CD8-positive, alpha-beta memory T cell (primary cell): ENCODE measurements around the gene PRSS2. TPM values are rescaled to one million over a fixed set of nuclear protein-coding genes. Genes with fewer than 3 reads are reported as not detected.

Source experiments
- CTCF ChIA-PET: fragments of 350-600 bp; sonication (Branson Sonifier 250); formaldehyde crosslinking; loops from one replicate; lab custom pipeline; 2021; ENCODE audit warnings: antibody characterized with exemption; lab: Charles Lee
- POLR2A ChIA-PET: fragments of 350-600 bp; sonication (Branson Sonifier 250); formaldehyde crosslinking; loops from one replicate; lab custom pipeline; 2021; ENCODE audit warnings: antibody characterized with exemption; lab: Charles Lee
- DNase-seq, 5 donors: peaks; one replicate each; pipeline versions ENCODE4 v3.0.0 to v3.0.0-alpha.2; 2020 to 2022; ENCODE audit warnings: mixed read lengths in 1 of 5
- H3K27ac ChIP-seq: one replicate; pipeline ENCODE4 v1.7.0; 2013; ENCODE audit warnings: low read depth, mild to moderate bottlenecking, low read length, moderate library complexity
- H3K27me3 ChIP-seq: 2 replicates; pipeline ENCODE4 v1.7.0; 2013; ENCODE audit warnings: low read length, mild to moderate bottlenecking; ENCODE audit not compliant: insufficient read depth, poor library complexity, severe bottlenecking
- H3K36me3 ChIP-seq: 2 replicates; pipeline ENCODE4 v1.7.0; 2013; ENCODE audit warnings: mild to moderate bottlenecking, low read length, moderate library complexity; ENCODE audit not compliant: insufficient read depth
- H3K4me1 ChIP-seq: 2 replicates; pipeline ENCODE4 v1.7.0; 2013; ENCODE audit warnings: mild to moderate bottlenecking, low read length, moderate library complexity; ENCODE audit not compliant: insufficient read depth
- H3K4me3 ChIP-seq: 2 replicates; pipeline ENCODE4 v1.7.0; 2013; ENCODE audit warnings: mild to moderate bottlenecking, low read length
- H3K9me3 ChIP-seq: 2 replicates; pipeline ENCODE4 v1.7.0; 2013; ENCODE audit warnings: mild to moderate bottlenecking, low read length
- H3K27ac Mint-ChIP-seq, 8 donors: one replicate each; pipeline ENCODE4 v1.8.0; 2020 to 2021; ENCODE audit warnings: mixed read lengths in 8 of 8, mild to moderate bottlenecking in 6 of 8, inconsistent platforms in 3 of 8, moderate library complexity in 3 of 8
- H3K27me3 Mint-ChIP-seq, 2 donors: one replicate each; pipeline ENCODE4 v1.8.0; 2020 to 2021; ENCODE audit warnings: mixed read lengths in 2 of 2, mild to moderate bottlenecking in 1 of 2, moderate library complexity in 1 of 2
- H3K36me3 Mint-ChIP-seq, 3 donors: one replicate each; pipeline ENCODE4 v1.8.0; 2020 to 2021; ENCODE audit warnings: mixed read lengths in 3 of 3, inconsistent platforms in 1 of 3, mild to moderate bottlenecking in 1 of 3
- H3K4me1 Mint-ChIP-seq, 3 donors: one replicate each; pipeline ENCODE4 v1.8.0; 2020 to 2021; ENCODE audit warnings: mixed read lengths in 3 of 3, inconsistent platforms in 1 of 3, mild to moderate bottlenecking in 1 of 3
- H3K4me3 Mint-ChIP-seq, 7 donors: one replicate each; pipeline ENCODE4 v1.8.0; 2020 to 2021; ENCODE audit warnings: mixed read lengths in 7 of 7, mild to moderate bottlenecking in 6 of 7, moderate library complexity in 4 of 7, inconsistent platforms in 2 of 7
- H3K9me3 Mint-ChIP-seq, 5 donors: one replicate each; pipeline ENCODE4 v1.8.0; 2020 to 2022; ENCODE audit warnings: mixed read lengths in 5 of 5, mild to moderate bottlenecking in 3 of 5, moderate library complexity in 2 of 5, inconsistent platforms in 1 of 5
- polyA plus RNA-seq: library from polyadenylated mRNA; unstranded; fragments of 300-500 nt; fragmentation: Illumina TruSeq; gene quantifications from one replicate; pipeline ENCODE4 v1.2.3, GENCODE V29; 2021
- total RNA-seq, 2 experiments: library from RNA; stranded (reverse); gene quantifications; one replicate each; pipeline ENCODE4 v1.2.3, GENCODE V29; 2021

The PRSS2 gene
- total and polyA plus RNA-seq, 3 experiments from 2014 or later: not detected

DNA sequence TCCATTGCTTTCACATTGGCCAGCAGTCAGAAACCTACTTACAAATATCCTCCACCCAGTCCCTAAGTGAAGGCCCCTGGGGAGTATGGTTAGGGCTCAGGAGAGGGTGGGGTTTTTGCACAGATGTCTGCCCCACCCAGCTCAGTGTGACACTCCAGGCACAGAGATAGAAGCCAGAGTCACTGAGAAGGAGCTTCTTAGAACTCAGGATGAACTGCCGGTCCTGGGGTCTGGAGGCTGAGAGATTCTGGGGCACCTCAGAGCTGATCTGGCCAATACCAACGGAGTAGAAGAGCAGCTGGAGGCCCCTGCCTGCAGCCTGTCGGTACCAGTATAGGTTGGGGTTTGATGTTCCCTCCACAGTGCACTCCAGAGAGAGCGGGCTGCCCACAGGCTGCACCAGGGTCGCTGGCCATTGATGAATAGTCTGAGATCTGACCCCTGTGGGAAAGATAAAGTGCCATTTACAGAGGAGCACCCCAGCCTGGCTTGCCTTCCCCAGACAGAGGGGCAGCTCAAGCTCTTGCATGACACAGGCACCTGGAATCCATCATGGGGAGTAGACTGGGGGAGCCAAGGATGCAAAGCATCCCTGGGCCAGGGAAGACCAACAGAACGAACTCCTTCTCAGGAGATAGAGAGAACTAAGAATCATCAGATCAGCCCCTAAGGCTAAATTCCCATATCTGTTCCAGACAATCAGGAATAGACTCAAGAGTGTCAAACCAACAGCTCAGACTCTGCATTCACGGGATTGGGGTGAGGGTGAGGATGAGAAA is 41.9 kb downstream of the PRSS2 start:
- Mint-ChIP-seq H3K27me3 (peaks cover 12 to 17% of the 10 kb centered on the region in 2 donors), H3K36me3 (peaks cover 0 to 3% (median 0%) of the 10 kb centered on the region in 3 donors), H3K9me3 (no peaks in the 10 kb centered on the region), H3K27ac (peak overlapping the region in 6 of 8 donors; percentile 2 to 100 (median 92)), H3K4me1 (peaks cover 46 to 64% (median 58%) of the 10 kb centered on the region in 3 donors), H3K4me3 (peak overlapping the region in 5 of 7 donors; percentile 33 to 51 (median 48))
- POLR2A ChIA-PET: interaction anchor here (0.7 to 13.3 kb wide), 4 partner anchors 8 to 492 kb away, joined by 3 to 1213 read pairs (median 4); no protein-coding TSS in a partner anchor
- no peak overlapping the region for H3K27ac ChIP-seq
- H3K36me3 ChIP-seq: no peaks in the 10 kb centered on the region
- H3K27me3 ChIP-seq: no peaks in the 10 kb centered on the region
- DNase-seq: no peak
- H3K9me3 ChIP-seq: no peaks in the 10 kb centered on the region
- peaks cover 60% of the 10 kb centered on the region for H3K4me1 ChIP-seq
- no peak overlapping the region for H3K4me3 ChIP-seq
- CTCF ChIA-PET: interaction anchor here (0.9 to 15.2 kb wide), 22 partner anchors 7 to 514 kb away, joined by 3 to 508 read pairs (median 5); no protein-coding TSS in a partner anchor

DNA sequence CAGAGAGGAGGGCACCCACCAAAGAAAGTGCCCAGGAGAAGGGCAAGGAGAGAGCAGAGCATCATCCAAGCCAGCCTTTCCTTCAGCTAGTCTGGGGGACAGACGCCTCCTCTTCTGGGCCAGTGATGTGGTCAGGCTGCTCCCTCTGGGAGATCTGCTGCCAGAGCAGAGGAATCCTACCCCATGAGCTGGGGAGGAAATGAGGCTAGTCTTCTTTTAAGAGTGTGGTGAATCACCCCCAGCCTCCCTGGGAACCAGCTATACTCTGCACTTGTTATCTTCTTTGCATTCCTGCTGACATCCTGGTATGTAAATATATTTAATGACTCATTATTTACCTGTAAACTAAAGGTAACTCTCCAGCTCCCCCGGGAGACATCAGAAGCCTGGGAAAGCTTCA is 42.5 kb downstream of the PRSS2 start:
- peak in 1 of 5 donors; percentile 43 for DNase-seq
- Histone ChIP-seq H3K9me3 (no peaks in the 10 kb centered on the region), H3K27me3 (no peaks in the 10 kb centered on the region), H3K4me3 (no peak overlapping the region), H3K36me3 (no peaks in the 10 kb centered on the region), H3K4me1 (peaks cover 54% of the 10 kb centered on the region), H3K27ac (no peak overlapping the region)
- Mint-ChIP-seq H3K27me3 (peaks cover 12 to 23% of the 10 kb centered on the region in 2 donors), H3K36me3 (peaks cover 0 to 3% (median 0%) of the 10 kb centered on the region in 3 donors), H3K4me3 (peak overlapping the region in 6 of 7 donors; percentile 33 to 70 (median 48)), H3K9me3 (no peaks in the 10 kb centered on the region), H3K27ac (peak overlapping the region in 5 of 8 donors; percentile 25 to 90 (median 73)), H3K4me1 (peaks cover 40 to 58% (median 52%) of the 10 kb centered on the region in 3 donors)
- ChIA-PET CTCF (interaction anchor here (0.9 to 15.2 kb wide), 12 partner anchors 22 to 514 kb away, joined by 3 to 508 read pairs (median 4); no protein-coding TSS in a partner anchor), POLR2A (interaction anchor here (1.2 to 13.3 kb wide), 3 partner anchors 9 to 181 kb away, joined by 5 to 1213 read pairs (median 20); no protein-coding TSS in a partner anchor)

DNA sequence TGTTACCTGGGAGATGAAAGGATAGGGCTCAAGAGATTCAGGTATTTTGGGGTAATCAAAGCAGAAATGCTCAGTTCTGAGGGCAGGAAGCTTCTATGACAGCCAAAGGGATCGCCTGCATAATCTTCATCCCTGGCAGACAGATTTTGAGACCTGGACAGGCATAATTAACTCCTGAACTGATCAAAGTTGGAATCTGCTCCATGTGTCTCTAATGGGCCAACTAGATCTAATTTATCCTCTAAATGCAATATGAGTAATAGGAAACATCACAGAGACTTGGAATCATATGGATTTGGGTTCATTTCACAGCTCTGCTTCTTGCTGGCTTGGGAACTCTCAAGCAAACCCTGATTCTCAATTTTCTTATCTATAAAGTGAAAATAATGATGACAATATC is 42.9 kb downstream of the PRSS2 start:
- no peaks in the 10 kb centered on the region for H3K36me3 ChIP-seq
- peaks cover 35 to 53% (median 47%) of the 10 kb centered on the region in 3 donors for H3K4me1 Mint-ChIP-seq
- peak overlapping the region in 4 of 7 donors; percentile 33 to 70 (median 50) for H3K4me3 Mint-ChIP-seq
- H3K27me3 ChIP-seq: no peaks in the 10 kb centered on the region
- POLR2A ChIA-PET: interaction anchor here (1.2 to 13.3 kb wide), 3 partner anchors 9 to 182 kb away, joined by 5 to 1213 read pairs (median 20); no protein-coding TSS in a partner anchor
- no peak for DNase-seq
- H3K36me3 Mint-ChIP-seq: peaks cover 0 to 3% (median 0%) of the 10 kb centered on the region in 3 donors
- H3K27ac Mint-ChIP-seq: peak overlapping the region in 5 of 8 donors; percentile 6 to 90 (median 25)
- peaks cover 50% of the 10 kb centered on the region for H3K4me1 ChIP-seq
- CTCF ChIA-PET: interaction anchor here (0.9 to 15.2 kb wide), 11 partner anchors 22 to 515 kb away, joined by 3 to 508 read pairs (median 5); no protein-coding TSS in a partner anchor
- no peak overlapping the region for H3K4me3 ChIP-seq
- no peak overlapping the region for H3K27ac ChIP-seq
- no peaks in the 10 kb centered on the region for H3K9me3 Mint-ChIP-seq
- H3K9me3 ChIP-seq: no peaks in the 10 kb centered on the region
- peaks cover 13 to 25% of the 10 kb centered on the region in 2 donors for H3K27me3 Mint-ChIP-seq

DNA sequence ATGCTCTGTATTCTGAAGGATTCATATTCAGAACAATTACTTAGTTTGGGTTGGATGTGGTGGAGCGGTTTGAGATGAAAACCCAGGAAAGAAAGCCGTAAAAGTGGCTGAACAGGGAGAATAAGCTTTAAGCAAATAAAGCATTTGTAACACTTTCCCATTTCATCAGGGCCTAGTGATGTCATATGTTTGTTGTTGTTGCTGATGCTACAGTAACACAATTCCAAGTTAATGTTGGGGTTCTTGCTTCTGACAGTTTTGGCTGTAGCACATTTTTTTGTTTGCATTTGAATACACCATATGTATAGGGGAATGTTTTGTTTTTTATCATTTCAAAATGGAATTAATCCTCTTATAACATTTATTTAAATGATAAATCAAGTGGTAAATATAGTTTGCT is 43.7 kb downstream of the PRSS2 start:
- Mint-ChIP-seq H3K36me3 (peaks cover 0 to 3% (median 0%) of the 10 kb centered on the region in 3 donors), H3K27me3 (peaks cover 11 to 32% of the 10 kb centered on the region in 2 donors), H3K4me3 (peak overlapping the region in 3 of 7 donors; percentile 0 to 14 (median 6)), H3K9me3 (no peaks in the 10 kb centered on the region), H3K27ac (peak overlapping the region in 2 of 8 donors; percentile 43 to 55), H3K4me1 (peaks cover 29 to 47% (median 41%) of the 10 kb centered on the region in 3 donors)
- CTCF ChIA-PET: interaction anchor here (0.6 to 15.2 kb wide), 6 partner anchors 23 to 215 kb away, joined by 3 to 508 read pairs (median 5); no protein-coding TSS in a partner anchor
- no peaks in the 10 kb centered on the region for H3K27me3 ChIP-seq
- no peak overlapping the region for H3K27ac ChIP-seq
- DNase-seq: no peak
- H3K4me3 ChIP-seq: no peak overlapping the region
- POLR2A ChIA-PET: interaction anchor here (0.6 to 13.3 kb wide), 4 partner anchors 22 to 566 kb away, joined by 3 to 1213 read pairs (median 12); no protein-coding TSS in a partner anchor
- no peaks in the 10 kb centered on the region for H3K36me3 ChIP-seq
- peaks cover 45% of the 10 kb centered on the region for H3K4me1 ChIP-seq
- no peaks in the 10 kb centered on the region for H3K9me3 ChIP-seq

DNA sequence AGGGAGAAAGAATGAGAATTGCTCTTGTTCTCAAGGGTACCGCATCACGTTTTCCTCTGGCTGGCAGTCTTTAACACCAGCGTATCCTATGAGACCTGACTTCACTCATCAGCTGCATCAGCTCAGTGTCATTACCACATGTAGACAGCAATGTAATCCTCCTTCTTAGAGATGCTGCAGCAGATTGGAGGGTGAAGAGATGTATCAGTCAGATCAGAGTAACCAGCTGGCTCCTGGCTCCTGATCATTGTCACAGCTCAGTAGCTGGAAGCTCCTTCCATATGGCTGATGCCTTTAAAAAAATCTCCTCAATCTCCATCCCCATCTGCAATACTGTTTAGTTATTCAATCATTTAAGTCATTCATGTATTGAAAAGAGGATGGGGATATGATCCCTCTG is 44.4 kb downstream of the PRSS2 start:
- Mint-ChIP-seq H3K9me3 (no peaks in the 10 kb centered on the region), H3K27me3 (peaks cover 11 to 39% of the 10 kb centered on the region in 2 donors), H3K4me1 (peaks cover 22 to 40% (median 34%) of the 10 kb centered on the region in 3 donors), H3K4me3 (peak overlapping the region in 3 of 7 donors; percentile 6 to 42 (median 20)), H3K36me3 (peaks cover 0 to 3% (median 0%) of the 10 kb centered on the region in 3 donors), H3K27ac (peak overlapping the region in 2 of 8 donors; percentile 18 to 51)
- Histone ChIP-seq H3K36me3 (no peaks in the 10 kb centered on the region), H3K27ac (no peak overlapping the region), H3K4me1 (peaks cover 38% of the 10 kb centered on the region), H3K27me3 (no peaks in the 10 kb centered on the region), H3K9me3 (no peaks in the 10 kb centered on the region), H3K4me3 (no peak overlapping the region)
- ChIA-PET CTCF (interaction anchor here (1.0 to 15.2 kb wide), 5 partner anchors 13 to 211 kb away, joined by 3 to 508 read pairs (median 3); no protein-coding TSS in a partner anchor), POLR2A (interaction anchor here (13.3 kb wide), 1 partner anchor 23 kb away, joined by 1213 read pairs; no protein-coding TSS in a partner anchor)
- no peak for DNase-seq

DNA sequence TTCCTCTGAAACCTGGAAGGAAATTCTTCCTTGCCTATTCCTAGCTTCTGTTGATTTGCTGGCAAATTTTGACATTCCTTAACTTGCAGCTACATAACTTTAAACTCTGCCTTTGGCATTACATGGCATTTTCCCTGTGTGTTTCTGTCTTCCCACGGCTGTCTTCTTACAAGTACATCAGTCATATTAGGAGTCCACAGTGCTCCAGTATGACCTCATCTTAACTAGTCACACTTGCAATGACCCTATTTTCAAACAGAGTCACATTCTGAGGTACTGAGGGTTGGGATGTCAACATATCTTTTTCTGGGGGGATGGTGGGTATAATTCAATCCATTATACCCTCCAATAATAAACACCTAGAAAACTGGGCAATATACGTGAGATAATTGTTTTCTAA is 46.7 kb downstream of the PRSS2 start:
- no peaks in the 10 kb centered on the region for H3K9me3 ChIP-seq
- peaks cover 0 to 4% (median 4%) of the 10 kb centered on the region in 3 donors for H3K36me3 Mint-ChIP-seq
- peaks cover 3 to 6% (median 5%) of the 10 kb centered on the region in 5 donors for H3K9me3 Mint-ChIP-seq
- ChIA-PET CTCF (interaction anchor here (0.9 to 4.7 kb wide), 5 partner anchors 7 to 383 kb away, joined by 3 to 32 read pairs (median 7); no protein-coding TSS in a partner anchor), POLR2A (interaction anchor here (0.9 to 1.4 kb wide), 2 partner anchors 9 to 20 kb away, joined by 3 read pairs; no protein-coding TSS in a partner anchor)
- no peak overlapping the region for H3K4me3 Mint-ChIP-seq
- H3K36me3 ChIP-seq: no peaks in the 10 kb centered on the region
- no peaks in the 10 kb centered on the region for H3K27me3 ChIP-seq
- no peak overlapping the region for H3K4me3 ChIP-seq
- no peak overlapping the region for H3K27ac Mint-ChIP-seq
- H3K27ac ChIP-seq: no peak overlapping the region
- H3K4me1 Mint-ChIP-seq: peaks cover 3 to 17% (median 12%) of the 10 kb centered on the region in 3 donors
- DNase-seq: no peak
- H3K4me1 ChIP-seq: peaks cover 15% of the 10 kb centered on the region
- H3K27me3 Mint-ChIP-seq: peaks cover 15 to 58% of the 10 kb centered on the region in 2 donors

DNA sequence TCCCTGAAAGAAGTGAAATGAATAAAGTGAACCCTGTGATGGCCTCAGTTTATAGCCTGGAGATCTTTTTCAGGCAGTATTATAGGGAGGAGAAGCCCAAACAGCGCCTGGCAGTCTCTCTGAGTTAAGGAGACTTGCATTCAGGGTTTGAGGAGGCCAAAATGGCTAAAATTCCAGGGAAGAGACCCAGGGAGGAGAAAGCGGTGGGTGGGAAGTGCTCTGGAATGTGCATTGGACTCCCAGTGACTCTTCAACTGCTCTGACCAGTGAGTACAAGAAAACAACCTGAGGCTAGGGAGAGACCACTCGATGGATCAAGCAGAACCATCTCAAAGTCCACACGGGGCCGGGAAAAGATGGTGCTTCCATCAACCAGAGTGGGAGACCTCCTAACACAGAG is 48.8 kb downstream of the PRSS2 start:
- Histone ChIP-seq H3K4me3 (no peak overlapping the region), H3K4me1 (no peaks in the 10 kb centered on the region), H3K36me3 (no peaks in the 10 kb centered on the region), H3K27ac (no peak overlapping the region), H3K9me3 (no peaks in the 10 kb centered on the region), H3K27me3 (no peaks in the 10 kb centered on the region)
- Mint-ChIP-seq H3K27ac (peak overlapping the region in 1 of 8 donors; percentile 29), H3K27me3 (peaks cover 22 to 69% of the 10 kb centered on the region in 2 donors), H3K4me1 (no peaks in the 10 kb centered on the region), H3K36me3 (peaks cover 0 to 4% (median 4%) of the 10 kb centered on the region in 3 donors), H3K4me3 (no peak overlapping the region), H3K9me3 (peaks cover 6 to 13% (median 10%) of the 10 kb centered on the region in 5 donors)
- POLR2A ChIA-PET: no interaction called here
- DNase-seq: no peak
- CTCF ChIA-PET: interaction anchor here (1.7 to 4.7 kb wide), 3 partner anchors 9 to 36 kb away, joined by 5 to 32 read pairs (median 7); no protein-coding TSS in a partner anchor
